ENCODE measurements around the gene KIF22. TPM values are rescaled to one million over a fixed set of nuclear protein-coding genes. Genes with fewer than 3 reads are reported as not detected.

Gene KIF22
- total and polyA plus RNA-seq, 9 of the 15 experiments (the other 6 are each of a cell fraction or from before 2014, with no cell fraction given): 8.7 to 232 (median 131) TPM

DNA sequence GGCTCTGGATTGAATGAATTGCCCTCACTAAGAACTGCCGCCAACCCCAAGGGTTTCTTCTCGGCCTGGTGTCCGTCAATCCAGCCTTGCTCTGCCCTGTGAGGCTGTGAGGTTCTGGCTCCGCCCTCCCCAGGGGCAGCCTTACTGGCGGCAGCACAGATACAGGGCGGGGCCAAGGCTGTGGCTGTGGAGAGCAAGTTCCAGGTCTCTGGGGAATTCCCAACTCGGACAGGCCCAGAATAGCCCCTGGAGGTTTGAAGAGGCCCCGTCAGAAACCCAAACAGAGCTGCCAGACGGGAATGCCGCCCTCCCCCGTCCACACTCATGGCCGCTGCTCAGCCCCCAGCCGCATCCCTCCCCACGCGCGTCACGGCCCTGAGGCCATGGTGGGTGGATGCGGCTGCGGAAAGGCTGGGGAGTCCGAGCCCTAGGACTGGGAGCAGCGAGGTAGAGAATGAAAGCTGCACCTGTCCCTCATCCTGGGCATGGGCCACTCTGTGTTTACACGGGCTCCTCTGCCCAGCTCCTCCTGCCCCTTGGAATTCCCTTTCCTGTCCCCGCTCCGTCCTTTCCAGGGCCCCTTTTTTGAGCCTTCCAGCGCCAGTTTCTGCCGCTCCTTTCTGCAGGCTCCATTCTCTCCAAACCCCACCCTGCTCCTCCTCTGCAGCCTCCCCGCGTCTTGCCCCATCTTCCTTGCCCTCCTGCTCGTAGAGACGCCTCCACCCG, 20.8 kb downstream of the KIF22 start (continued):
- TF ChIP-seq, protein P1, sequence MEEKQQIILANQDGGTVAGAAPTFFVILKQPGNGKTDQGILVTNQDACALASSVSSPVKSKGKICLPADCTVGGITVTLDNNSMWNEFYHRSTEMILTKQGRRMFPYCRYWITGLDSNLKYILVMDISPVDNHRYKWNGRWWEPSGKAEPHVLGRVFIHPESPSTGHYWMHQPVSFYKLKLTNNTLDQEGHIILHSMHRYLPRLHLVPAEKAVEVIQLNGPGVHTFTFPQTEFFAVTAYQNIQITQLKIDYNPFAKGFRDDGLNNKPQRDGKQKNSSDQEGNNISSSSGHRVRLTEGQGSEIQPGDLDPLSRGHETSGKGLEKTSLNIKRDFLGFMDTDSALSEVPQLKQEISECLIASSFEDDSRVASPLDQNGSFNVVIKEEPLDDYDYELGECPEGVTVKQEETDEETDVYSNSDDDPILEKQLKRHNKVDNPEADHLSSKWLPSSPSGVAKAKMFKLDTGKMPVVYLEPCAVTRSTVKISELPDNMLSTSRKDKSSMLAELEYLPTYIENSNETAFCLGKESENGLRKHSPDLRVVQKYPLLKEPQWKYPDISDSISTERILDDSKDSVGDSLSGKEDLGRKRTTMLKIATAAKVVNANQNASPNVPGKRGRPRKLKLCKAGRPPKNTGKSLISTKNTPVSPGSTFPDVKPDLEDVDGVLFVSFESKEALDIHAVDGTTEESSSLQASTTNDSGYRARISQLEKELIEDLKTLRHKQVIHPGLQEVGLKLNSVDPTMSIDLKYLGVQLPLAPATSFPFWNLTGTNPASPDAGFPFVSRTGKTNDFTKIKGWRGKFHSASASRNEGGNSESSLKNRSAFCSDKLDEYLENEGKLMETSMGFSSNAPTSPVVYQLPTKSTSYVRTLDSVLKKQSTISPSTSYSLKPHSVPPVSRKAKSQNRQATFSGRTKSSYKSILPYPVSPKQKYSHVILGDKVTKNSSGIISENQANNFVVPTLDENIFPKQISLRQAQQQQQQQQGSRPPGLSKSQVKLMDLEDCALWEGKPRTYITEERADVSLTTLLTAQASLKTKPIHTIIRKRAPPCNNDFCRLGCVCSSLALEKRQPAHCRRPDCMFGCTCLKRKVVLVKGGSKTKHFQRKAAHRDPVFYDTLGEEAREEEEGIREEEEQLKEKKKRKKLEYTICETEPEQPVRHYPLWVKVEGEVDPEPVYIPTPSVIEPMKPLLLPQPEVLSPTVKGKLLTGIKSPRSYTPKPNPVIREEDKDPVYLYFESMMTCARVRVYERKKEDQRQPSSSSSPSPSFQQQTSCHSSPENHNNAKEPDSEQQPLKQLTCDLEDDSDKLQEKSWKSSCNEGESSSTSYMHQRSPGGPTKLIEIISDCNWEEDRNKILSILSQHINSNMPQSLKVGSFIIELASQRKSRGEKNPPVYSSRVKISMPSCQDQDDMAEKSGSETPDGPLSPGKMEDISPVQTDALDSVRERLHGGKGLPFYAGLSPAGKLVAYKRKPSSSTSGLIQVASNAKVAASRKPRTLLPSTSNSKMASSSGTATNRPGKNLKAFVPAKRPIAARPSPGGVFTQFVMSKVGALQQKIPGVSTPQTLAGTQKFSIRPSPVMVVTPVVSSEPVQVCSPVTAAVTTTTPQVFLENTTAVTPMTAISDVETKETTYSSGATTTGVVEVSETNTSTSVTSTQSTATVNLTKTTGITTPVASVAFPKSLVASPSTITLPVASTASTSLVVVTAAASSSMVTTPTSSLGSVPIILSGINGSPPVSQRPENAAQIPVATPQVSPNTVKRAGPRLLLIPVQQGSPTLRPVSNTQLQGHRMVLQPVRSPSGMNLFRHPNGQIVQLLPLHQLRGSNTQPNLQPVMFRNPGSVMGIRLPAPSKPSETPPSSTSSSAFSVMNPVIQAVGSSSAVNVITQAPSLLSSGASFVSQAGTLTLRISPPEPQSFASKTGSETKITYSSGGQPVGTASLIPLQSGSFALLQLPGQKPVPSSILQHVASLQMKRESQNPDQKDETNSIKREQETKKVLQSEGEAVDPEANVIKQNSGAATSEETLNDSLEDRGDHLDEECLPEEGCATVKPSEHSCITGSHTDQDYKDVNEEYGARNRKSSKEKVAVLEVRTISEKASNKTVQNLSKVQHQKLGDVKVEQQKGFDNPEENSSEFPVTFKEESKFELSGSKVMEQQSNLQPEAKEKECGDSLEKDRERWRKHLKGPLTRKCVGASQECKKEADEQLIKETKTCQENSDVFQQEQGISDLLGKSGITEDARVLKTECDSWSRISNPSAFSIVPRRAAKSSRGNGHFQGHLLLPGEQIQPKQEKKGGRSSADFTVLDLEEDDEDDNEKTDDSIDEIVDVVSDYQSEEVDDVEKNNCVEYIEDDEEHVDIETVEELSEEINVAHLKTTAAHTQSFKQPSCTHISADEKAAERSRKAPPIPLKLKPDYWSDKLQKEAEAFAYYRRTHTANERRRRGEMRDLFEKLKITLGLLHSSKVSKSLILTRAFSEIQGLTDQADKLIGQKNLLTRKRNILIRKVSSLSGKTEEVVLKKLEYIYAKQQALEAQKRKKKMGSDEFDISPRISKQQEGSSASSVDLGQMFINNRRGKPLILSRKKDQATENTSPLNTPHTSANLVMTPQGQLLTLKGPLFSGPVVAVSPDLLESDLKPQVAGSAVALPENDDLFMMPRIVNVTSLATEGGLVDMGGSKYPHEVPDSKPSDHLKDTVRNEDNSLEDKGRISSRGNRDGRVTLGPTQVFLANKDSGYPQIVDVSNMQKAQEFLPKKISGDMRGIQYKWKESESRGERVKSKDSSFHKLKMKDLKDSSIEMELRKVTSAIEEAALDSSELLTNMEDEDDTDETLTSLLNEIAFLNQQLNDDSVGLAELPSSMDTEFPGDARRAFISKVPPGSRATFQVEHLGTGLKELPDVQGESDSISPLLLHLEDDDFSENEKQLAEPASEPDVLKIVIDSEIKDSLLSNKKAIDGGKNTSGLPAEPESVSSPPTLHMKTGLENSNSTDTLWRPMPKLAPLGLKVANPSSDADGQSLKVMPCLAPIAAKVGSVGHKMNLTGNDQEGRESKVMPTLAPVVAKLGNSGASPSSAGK (IDR thresholded peaks at IDR 0.05): no peak
- no peak; the same call in 1 of the 2 replicates for TF ChIP-seq KAT7 (CRISPR knock-in tag; IDR thresholded peaks at IDR 0.05; ENCODE audit: borderline replicate concordance)
- peak in 2 of 3 experiments; percentile 54 to 72 for TF ChIP-seq YY1 (IDR thresholded peaks at IDR 0.05; ENCODE audit: borderline replicate concordance in 1 of 3, control insufficient read depth in 1 of 3, extremely low read depth in 1 of 3, insufficient read depth in 3 of 3, insufficient read length in 1 of 3, insufficient replicate concordance in 2 of 3, low read depth in 1 of 3, low read length in 2 of 3)
- TF ChIP-seq LEF1 (IDR thresholded peaks at IDR 0.05): no peak
- TF ChIP-seq SP2 (IDR thresholded peaks at IDR 0.05; ENCODE audit: extremely low read depth, low read depth, low read length, poor library complexity, severe bottlenecking): peak; percentile 33
- 0 out of 2 replicates have a peak, but pooled peaks have one; percentile 58 for TF ChIP-seq KLF10 (CRISPR knock-in tag; IDR thresholded peaks at IDR 0.05)
- no peak for TF ChIP-seq MAFK (IDR thresholded peaks at IDR 0.05; ENCODE audit: low read length)
- TF ChIP-seq, protein P2, sequence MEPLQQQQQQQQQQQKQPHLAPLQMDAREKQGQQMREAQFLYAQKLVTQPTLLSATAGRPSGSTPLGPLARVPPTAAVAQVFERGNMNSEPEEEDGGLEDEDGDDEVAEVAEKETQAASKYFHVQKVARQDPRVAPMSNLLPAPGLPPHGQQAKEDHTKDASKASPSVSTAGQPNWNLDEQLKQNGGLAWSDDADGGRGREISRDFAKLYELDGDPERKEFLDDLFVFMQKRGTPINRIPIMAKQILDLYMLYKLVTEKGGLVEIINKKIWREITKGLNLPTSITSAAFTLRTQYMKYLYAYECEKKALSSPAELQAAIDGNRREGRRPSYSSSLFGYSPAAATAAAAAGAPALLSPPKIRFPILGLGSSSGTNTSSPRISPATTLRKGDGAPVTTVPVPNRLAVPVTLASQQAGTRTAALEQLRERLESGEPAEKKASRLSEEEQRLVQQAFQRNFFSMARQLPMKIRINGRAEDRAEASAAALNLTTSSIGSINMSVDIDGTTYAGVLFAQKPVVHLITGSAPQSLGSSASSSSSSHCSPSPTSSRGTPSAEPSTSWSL (CRISPR knock-in tag; IDR thresholded peaks at IDR 0.05; ENCODE audit: borderline replicate concordance): no peak
- TF ChIP-seq CCNT2 (IDR thresholded peaks at IDR 0.05; ENCODE audit: borderline replicate concordance, extremely low read depth, insufficient read length, low read depth, low read length): peak; percentile 76
- TF ChIP-seq KDM5B (IDR thresholded peaks at IDR 0.05; ENCODE audit: insufficient replicate concordance, low read depth, low read length): peak; percentile 30
- TF ChIP-seq, protein P3, sequence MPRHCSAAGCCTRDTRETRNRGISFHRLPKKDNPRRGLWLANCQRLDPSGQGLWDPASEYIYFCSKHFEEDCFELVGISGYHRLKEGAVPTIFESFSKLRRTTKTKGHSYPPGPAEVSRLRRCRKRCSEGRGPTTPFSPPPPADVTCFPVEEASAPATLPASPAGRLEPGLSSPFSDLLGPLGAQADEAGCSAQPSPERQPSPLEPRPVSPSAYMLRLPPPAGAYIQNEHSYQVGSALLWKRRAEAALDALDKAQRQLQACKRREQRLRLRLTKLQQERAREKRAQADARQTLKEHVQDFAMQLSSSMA (CRISPR knock-in tag; IDR thresholded peaks at IDR 0.05): peak; percentile 88
- peak; percentile 73 for TF ChIP-seq POLR2B (IDR thresholded peaks at IDR 0.05; ENCODE audit: low read depth, partially characterized antibody)

Measured in K562 (cell line).